ENCODE data around the gene ZNF746.

The ZNF746 gene

GRCh38 chr7:149460493-149461277 is 36.9 kb downstream of the ZNF746 start, which contains the start of gene ZNF777:
Gene ZNF777 (minus strand): TSS chr7:149461062. CDS start chr7:149456022, 5,040 bp downstream.
- peak within 1 kb of the TSS; percentile 88 to 90 (median 90) for H3K4me3 Mint-ChIP-seq
- peaks cover 11% of the 10 kb centered on the region for H3K4me1 Mint-ChIP-seq
- H3K27ac Mint-ChIP-seq = peak within 1 kb of the TSS; percentile 39 to 92 (median 88)
- H3K36me3 Mint-ChIP-seq (ENCODE audit: low read depth) = peaks cover 11% of the 10 kb centered on the region
- H3K9me3 Mint-ChIP-seq = no peaks in the 10 kb centered on the region
- peak; percentile 55 to 61 (median 56) for TF ChIP-seq CTCF (IDR thresholded peaks at IDR 0.05; ENCODE audit: unreplicated experiment in 3 of 3)
- H3K27me3 Mint-ChIP-seq (ENCODE audit: low read depth) = no peaks in the 10 kb centered on the region

- TF ChIP-seq CTCF (IDR thresholded peaks at IDR 0.05; ENCODE audit: unreplicated experiment in 3 of 3) = no peak
- H3K27me3 Mint-ChIP-seq (ENCODE audit: low read depth) = no peaks in the 10 kb centered on the region
- H3K27ac Mint-ChIP-seq = no peak overlapping the region
- H3K4me3 Mint-ChIP-seq = no peak overlapping the region
- H3K36me3 Mint-ChIP-seq (ENCODE audit: low read depth) = peaks cover 20% of the 10 kb centered on the region
- peaks cover 11% of the 10 kb centered on the region for H3K4me1 Mint-ChIP-seq
- H3K9me3 Mint-ChIP-seq = no peaks in the 10 kb centered on the region
Observed at GRCh38 chr7:149459540-149460452, 37.8 kb downstream of the ZNF746 start.

GRCh38 chr7:149459201-149459539 is 38.4 kb downstream of the ZNF746 start:
- Mint-ChIP-seq H3K9me3 (no peaks in the 10 kb centered on the region), H3K27me3 (ENCODE audit: low read depth) (no peaks in the 10 kb centered on the region), H3K36me3 (ENCODE audit: low read depth) (peaks cover 27% of the 10 kb centered on the region), H3K27ac (peak overlapping the region; percentile 0 to 79 (median 11)), H3K4me1 (peaks cover 11% of the 10 kb centered on the region), H3K4me3 (peak overlapping the region; percentile 73 to 90 (median 81))
- TF ChIP-seq CTCF (IDR thresholded peaks at IDR 0.05; ENCODE audit: unreplicated experiment in 3 of 3) = no peak

GRCh38 chr7:149458235-149458634 is 39.4 kb downstream of the ZNF746 start:
- peaks cover 35% of the 10 kb centered on the region for H3K36me3 Mint-ChIP-seq (ENCODE audit: low read depth)
- no peaks in the 10 kb centered on the region for H3K27me3 Mint-ChIP-seq (ENCODE audit: low read depth)
- peak overlapping the region; percentile 73 to 90 (median 81) for H3K4me3 Mint-ChIP-seq
- H3K27ac Mint-ChIP-seq = peak overlapping the region; percentile 0 to 79 (median 11)
- H3K9me3 Mint-ChIP-seq = no peaks in the 10 kb centered on the region
- no peak for TF ChIP-seq CTCF (IDR thresholded peaks at IDR 0.05; ENCODE audit: unreplicated experiment in 3 of 3)
- H3K4me1 Mint-ChIP-seq = peaks cover 11% of the 10 kb centered on the region

- peaks cover 38% of the 10 kb centered on the region for H3K36me3 Mint-ChIP-seq (ENCODE audit: low read depth)
- TF ChIP-seq CTCF (IDR thresholded peaks at IDR 0.05; ENCODE audit: unreplicated experiment in 3 of 3) = no peak
- no peak overlapping the region for H3K27ac Mint-ChIP-seq
- H3K4me1 Mint-ChIP-seq = peaks cover 11% of the 10 kb centered on the region
- no peaks in the 10 kb centered on the region for H3K27me3 Mint-ChIP-seq (ENCODE audit: low read depth)
- H3K9me3 Mint-ChIP-seq = no peaks in the 10 kb centered on the region
- peak overlapping the region; percentile 73 to 90 (median 81) for H3K4me3 Mint-ChIP-seq
Observed at GRCh38 chr7:149457766-149458165, 39.8 kb downstream of the ZNF746 start.

Measured in nephron (organoid).